CD14-positive monocyte (primary cell): Measurements from ENCODE around the gene AGXT. TPM values are rescaled to one million over a fixed set of nuclear protein-coding genes. Genes with fewer than 3 reads are reported as not detected.

ENCODE experiments used
- DNase-seq, 3 donors: peaks; one replicate each; pipeline ENCODE4 v3.0.0-alpha.2; 2011 to 2022
- H2AFZ ChIP-seq: 2 replicates; pipeline ENCODE4 v1.6.0; 2012; ENCODE audit warnings: mild to moderate bottlenecking, low read depth, low read length, inconsistent platforms; ENCODE audit not compliant: insufficient read depth, poor library complexity, severe bottlenecking
- H3K27ac ChIP-seq, 2 donors: 1 replicate in 1 of 2; 2 replicates in 1 of 2; pipeline ENCODE4 v1.5.1; 2012 to 2013; ENCODE audit warnings: low read length in 2 of 2, control low read depth in 1 of 2, inconsistent platforms in 1 of 2, low read depth in 1 of 2, mild to moderate bottlenecking in 1 of 2
- H3K27me3 ChIP-seq, 2 donors: one replicate each; pipeline versions ENCODE4 v1.6.0 to v1.6.1; 2011 to 2013; ENCODE audit warnings: low read length in 2 of 2; ENCODE audit not compliant: control insufficient read depth in 2 of 2, insufficient read depth in 2 of 2
- H3K36me3 ChIP-seq, 2 donors: replicated peaks in 1 of 2; 1 replicate in 1 of 2; 2 replicates in 1 of 2; pipeline versions ENCODE4 v1.5.1 to v1.6.1; 2012 to 2013; ENCODE audit warnings: low read length in 2 of 2, control low read depth in 1 of 2, inconsistent platforms in 1 of 2, mild to moderate bottlenecking in 1 of 2; ENCODE audit not compliant: insufficient read depth in 2 of 2, control insufficient read depth in 1 of 2
- H3K4me1 ChIP-seq, 2 donors: 1 replicate in 1 of 2; 2 replicates in 1 of 2; pipeline versions ENCODE4 v1.5.1 to v1.6.1; 2012 to 2013; ENCODE audit warnings: low read length in 2 of 2, control low read depth in 1 of 2, inconsistent platforms in 1 of 2, mild to moderate bottlenecking in 1 of 2, moderate library complexity in 1 of 2; ENCODE audit not compliant: insufficient read depth in 2 of 2, control insufficient read depth in 1 of 2
- H3K4me2 ChIP-seq: replicated peaks from 2 replicates; pipeline ENCODE3; 2012; ENCODE audit warnings: low read length, moderate library complexity, mild to moderate bottlenecking; ENCODE audit not compliant: poor library complexity, severe bottlenecking; ENCODE audit errors: extremely low read depth
- H3K4me3 ChIP-seq, 3 experiments: fragments of 200-600 bp in 1 of 3; sonication (generic) in 1 of 3; replicated peaks in 1 of 3; 1 replicate in 2 of 3; 2 replicates in 1 of 3; pipeline ENCODE4 v1.5.1; 2011 to 2013; ENCODE audit warnings: low read length in 3 of 3, mild to moderate bottlenecking in 3 of 3, control low read depth in 2 of 3, low read depth in 2 of 3, inconsistent platforms in 1 of 3, moderate library complexity in 1 of 3
- H3K79me2 ChIP-seq: 2 replicates; pipeline ENCODE4 v1.6.0; 2012; ENCODE audit warnings: mild to moderate bottlenecking, control low read depth, inconsistent platforms, low read length, moderate library complexity; ENCODE audit not compliant: insufficient read depth
- H3K9ac ChIP-seq: 2 replicates; pipeline ENCODE4 v1.6.0; 2017; ENCODE audit warnings: low read length, mild to moderate bottlenecking; ENCODE audit not compliant: insufficient read depth, poor library complexity, severe bottlenecking
- H3K9me3 ChIP-seq, 2 donors: replicated peaks in 1 of 2; 1 replicate in 1 of 2; 2 replicates in 1 of 2; pipeline versions ENCODE4 v1.5.1 to v1.6.1; 2012 to 2013; ENCODE audit warnings: low read length in 2 of 2, control low read depth in 1 of 2; ENCODE audit not compliant: control insufficient read depth in 1 of 2, insufficient read depth in 1 of 2
- H4K20me1 ChIP-seq: 2 replicates; pipeline ENCODE4 v1.6.0; 2012; ENCODE audit warnings: mild to moderate bottlenecking, low read length, control low read depth, moderate library complexity; ENCODE audit not compliant: insufficient read depth
- H3K27ac Mint-ChIP-seq, 7 donors: one replicate each; pipeline ENCODE4 v1.8.0; 2020; ENCODE audit warnings: mild to moderate bottlenecking in 7 of 7, mixed read lengths in 7 of 7, moderate library complexity in 6 of 7, inconsistent platforms in 2 of 7
- H3K27me3 Mint-ChIP-seq, 3 donors: one replicate each; pipeline ENCODE4 v1.8.0; 2021 to 2022; ENCODE audit warnings: low read depth in 3 of 3, mild to moderate bottlenecking in 3 of 3, mixed read lengths in 3 of 3, moderate library complexity in 3 of 3, inconsistent platforms in 1 of 3
- H3K36me3 Mint-ChIP-seq, 2 donors: one replicate each; pipeline ENCODE4 v1.8.0; 2020; ENCODE audit warnings: mixed read lengths in 2 of 2, inconsistent platforms in 1 of 2, mild to moderate bottlenecking in 1 of 2
- H3K4me1 Mint-ChIP-seq: one replicate; pipeline ENCODE4 v1.8.0; 2020; ENCODE audit warnings: mild to moderate bottlenecking, mixed read lengths
- H3K4me3 Mint-ChIP-seq, 2 donors: one replicate each; pipeline ENCODE4 v1.8.0; 2020; ENCODE audit warnings: mild to moderate bottlenecking in 2 of 2, mixed read lengths in 2 of 2, moderate library complexity in 1 of 2
- H3K9me3 Mint-ChIP-seq, 7 donors: one replicate each; pipeline ENCODE4 v1.8.0; 2020 to 2022; ENCODE audit warnings: mixed read lengths in 7 of 7, mild to moderate bottlenecking in 6 of 7, moderate library complexity in 6 of 7, inconsistent platforms in 2 of 7
- WGBS: methylation state at CpG from one replicate; pipeline ENCODE4 v1.1.5; 2013; ENCODE audit warnings: missing lambda C conversion rate; ENCODE audit not compliant: insufficient coverage; 5-methylcytosine and 5-hydroxymethylcytosine counted together
- intact Hi-C, 2 donors: fragments of 100-400 bp; cut with micrococcal nuclease; formaldehyde crosslinking; loops; one replicate each; pipeline versions ENCODE4 v1.15.0 to v1.15.1; 2023
- polyA plus RNA-seq, 3 donors: library from polyadenylated mRNA; depleted of rRNA in 1 of 3; unstranded in 2 of 3; stranded (reverse) in 1 of 3; fragments of 300-500 nt in 2 of 3; fragments of >200 nt in 1 of 3; fragmentation: Illumina TruSeq in 2 of 3; gene quantifications; 1 replicate in 2 of 3; 2 replicates in 1 of 3; pipeline ENCODE4 v1.2.3, GENCODE V29; 2012 to 2021
- TF ChIP-seq, protein P1 (sequence below): fragments of 200-600 bp; IDR thresholded peaks from one replicate; pipeline ENCODE4 v1.8.0; 2022; ENCODE audit warnings: antibody characterized with exemption, mild to moderate bottlenecking

Gene AGXT
- polyA plus RNA-seq, 3 donors = not detected

DNA sequence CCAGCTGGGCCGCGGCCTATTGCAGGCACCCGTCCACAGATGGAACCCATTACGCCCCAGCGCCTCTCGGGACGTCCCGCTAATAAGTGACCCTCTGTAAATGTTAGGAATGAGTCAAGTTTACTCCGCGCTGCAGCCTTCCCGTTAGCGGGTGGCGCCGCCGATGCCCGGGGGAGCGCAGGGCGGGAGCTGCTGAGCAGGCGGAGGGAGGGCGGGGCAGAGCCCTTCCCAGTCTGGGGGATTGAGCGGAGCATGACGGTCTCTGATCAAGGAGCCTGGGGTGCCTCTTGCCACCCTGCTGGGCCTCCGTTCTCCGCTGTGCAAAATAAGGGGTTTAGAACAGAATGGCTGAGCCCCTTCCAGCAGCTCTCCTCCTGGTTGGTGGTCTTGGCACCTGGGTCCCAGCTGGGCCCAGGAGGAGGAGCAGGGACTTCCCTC is 48.0 kb downstream of the AGXT start:
- peaks cover 0 to 19% of the 10 kb centered on the region in 2 donors for H3K27me3 ChIP-seq
- Mint-ChIP-seq H3K27me3 (peaks cover 14 to 29% (median 18%) of the 10 kb centered on the region in 3 donors), H3K4me1 (no peaks in the 10 kb centered on the region), H3K9me3 (no peaks in the 10 kb centered on the region), H3K36me3 (no peaks in the 10 kb centered on the region), H3K27ac (no peak overlapping the region), H3K4me3 (no peak overlapping the region)
- intact Hi-C loops = no loop called here
- DNase-seq = no peak
- no peak overlapping the region for H3K27ac ChIP-seq
- H3K36me3 ChIP-seq = no peaks in the 10 kb centered on the region
- no peaks in the 10 kb centered on the region for H4K20me1 ChIP-seq
- no peak overlapping the region for H3K9ac ChIP-seq
- H3K9me3 ChIP-seq = no peaks in the 10 kb centered on the region
- H3K4me3 ChIP-seq = no peak overlapping the region
- H3K4me2 ChIP-seq = no peak overlapping the region
- no peak overlapping the region for H2AFZ ChIP-seq
- H3K4me1 ChIP-seq = no peaks in the 10 kb centered on the region
- TF ChIP-seq, protein P1, sequence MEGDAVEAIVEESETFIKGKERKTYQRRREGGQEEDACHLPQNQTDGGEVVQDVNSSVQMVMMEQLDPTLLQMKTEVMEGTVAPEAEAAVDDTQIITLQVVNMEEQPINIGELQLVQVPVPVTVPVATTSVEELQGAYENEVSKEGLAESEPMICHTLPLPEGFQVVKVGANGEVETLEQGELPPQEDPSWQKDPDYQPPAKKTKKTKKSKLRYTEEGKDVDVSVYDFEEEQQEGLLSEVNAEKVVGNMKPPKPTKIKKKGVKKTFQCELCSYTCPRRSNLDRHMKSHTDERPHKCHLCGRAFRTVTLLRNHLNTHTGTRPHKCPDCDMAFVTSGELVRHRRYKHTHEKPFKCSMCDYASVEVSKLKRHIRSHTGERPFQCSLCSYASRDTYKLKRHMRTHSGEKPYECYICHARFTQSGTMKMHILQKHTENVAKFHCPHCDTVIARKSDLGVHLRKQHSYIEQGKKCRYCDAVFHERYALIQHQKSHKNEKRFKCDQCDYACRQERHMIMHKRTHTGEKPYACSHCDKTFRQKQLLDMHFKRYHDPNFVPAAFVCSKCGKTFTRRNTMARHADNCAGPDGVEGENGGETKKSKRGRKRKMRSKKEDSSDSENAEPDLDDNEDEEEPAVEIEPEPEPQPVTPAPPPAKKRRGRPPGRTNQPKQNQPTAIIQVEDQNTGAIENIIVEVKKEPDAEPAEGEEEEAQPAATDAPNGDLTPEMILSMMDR = no peak
- H3K79me2 ChIP-seq = no peaks in the 10 kb centered on the region
- 2% methylated on average over 18 of the region's 24 CpGs for WGBS

DNA sequence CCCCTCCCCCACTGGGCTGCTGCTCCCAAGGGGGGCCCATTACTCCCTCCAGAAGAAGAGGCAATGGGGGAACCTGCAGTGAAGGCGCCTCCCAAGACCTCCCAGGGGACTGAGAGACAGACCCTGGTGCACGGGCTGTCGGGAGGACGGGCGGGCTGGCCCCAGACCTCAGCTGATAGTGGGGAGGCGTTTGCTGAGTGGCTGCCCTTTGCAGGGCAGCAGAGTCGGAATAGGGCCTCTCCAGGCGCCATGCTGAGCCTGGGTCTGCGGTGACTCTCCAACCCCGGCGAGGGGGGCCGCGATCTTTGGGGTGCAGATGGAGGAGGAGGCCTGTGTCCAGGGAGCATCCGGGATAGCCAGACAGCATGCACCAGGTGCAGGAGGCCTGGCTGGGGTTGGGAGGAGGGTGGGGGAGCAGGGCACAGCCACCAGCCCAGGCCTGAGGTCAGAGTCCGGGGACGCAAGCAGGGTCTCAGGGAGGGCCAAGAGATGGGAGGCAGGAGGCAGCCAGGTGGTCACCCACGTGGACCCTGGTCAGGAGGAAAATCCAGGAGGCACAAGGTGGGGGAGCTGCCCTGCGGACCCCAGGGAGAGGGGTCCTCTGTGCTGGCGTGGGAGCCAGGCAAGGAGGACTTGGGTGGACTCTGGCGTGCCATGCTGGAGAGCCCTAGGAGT is 48.5 kb downstream of the AGXT start:
- H3K27ac Mint-ChIP-seq = no peak overlapping the region
- H4K20me1 ChIP-seq = no peaks in the 10 kb centered on the region
- H3K9me3 Mint-ChIP-seq = no peaks in the 10 kb centered on the region
- WGBS = 97% methylated on average over 20 of the region's 20 CpGs
- H3K4me2 ChIP-seq = no peak overlapping the region
- no peak overlapping the region for H3K4me3 ChIP-seq
- H3K27me3 Mint-ChIP-seq = peaks cover 12 to 28% (median 16%) of the 10 kb centered on the region in 3 donors
- no peaks in the 10 kb centered on the region for H3K9me3 ChIP-seq
- no peaks in the 10 kb centered on the region for H3K36me3 Mint-ChIP-seq
- H3K79me2 ChIP-seq = no peaks in the 10 kb centered on the region
- intact Hi-C loops = no loop called here
- H3K36me3 ChIP-seq = no peaks in the 10 kb centered on the region
- no peaks in the 10 kb centered on the region for H3K4me1 ChIP-seq
- TF ChIP-seq, protein P1 = no peak
- no peak overlapping the region for H3K9ac ChIP-seq
- no peak overlapping the region for H3K27ac ChIP-seq
- H3K4me3 Mint-ChIP-seq = no peak overlapping the region
- no peaks in the 10 kb centered on the region for H3K4me1 Mint-ChIP-seq
- no peak for DNase-seq
- peaks cover 0 to 19% of the 10 kb centered on the region in 2 donors for H3K27me3 ChIP-seq
- no peak overlapping the region for H2AFZ ChIP-seq
